Peyer's patch (tissue), 4 donors: ENCODE results near the gene OR2W3.

Source experiments
- POLR2A ChIP-seq, 2 donors: fragments of 450-650 bp; IDR thresholded peaks; one replicate each; pipeline ENCODE4 v1.5.1; 2017; ENCODE audit warnings: antibody characterized with exemption in 2 of 2, mild to moderate bottlenecking in 2 of 2, moderate library complexity in 2 of 2
- TF ChIP-seq, protein P1 (sequence below), 6 experiments: fragments of 450-650 bp in 4 of 6; fragments of 200-600 bp in 2 of 6; sonication (generic) in 1 of 6; IDR thresholded peaks; one replicate each; pipeline ENCODE4 v1.5.1; 2017 to 2019; ENCODE audit warnings: antibody characterized with exemption in 6 of 6, mild to moderate bottlenecking in 3 of 6, moderate library complexity in 1 of 6

DNA sequence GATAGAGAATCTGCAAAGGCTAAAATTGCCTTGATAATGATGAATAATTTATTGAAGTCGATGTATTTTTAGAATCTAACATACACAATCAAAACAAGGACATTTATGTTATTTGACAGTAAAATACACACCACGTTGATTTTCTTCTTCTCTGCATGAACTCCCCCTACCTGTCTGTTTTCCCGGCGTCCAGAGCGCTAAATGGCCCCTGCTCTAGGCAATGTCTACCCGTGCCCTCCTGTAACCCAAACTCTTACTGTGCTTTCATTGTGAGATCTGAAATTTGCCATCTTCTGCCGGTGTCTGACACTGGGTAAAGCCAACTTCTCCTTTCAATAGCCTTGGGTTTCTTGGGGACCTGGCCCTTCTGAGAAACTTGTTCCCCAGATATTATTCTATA, 47.0 kb upstream of the OR2W3 start:
- TF ChIP-seq, protein P1, sequence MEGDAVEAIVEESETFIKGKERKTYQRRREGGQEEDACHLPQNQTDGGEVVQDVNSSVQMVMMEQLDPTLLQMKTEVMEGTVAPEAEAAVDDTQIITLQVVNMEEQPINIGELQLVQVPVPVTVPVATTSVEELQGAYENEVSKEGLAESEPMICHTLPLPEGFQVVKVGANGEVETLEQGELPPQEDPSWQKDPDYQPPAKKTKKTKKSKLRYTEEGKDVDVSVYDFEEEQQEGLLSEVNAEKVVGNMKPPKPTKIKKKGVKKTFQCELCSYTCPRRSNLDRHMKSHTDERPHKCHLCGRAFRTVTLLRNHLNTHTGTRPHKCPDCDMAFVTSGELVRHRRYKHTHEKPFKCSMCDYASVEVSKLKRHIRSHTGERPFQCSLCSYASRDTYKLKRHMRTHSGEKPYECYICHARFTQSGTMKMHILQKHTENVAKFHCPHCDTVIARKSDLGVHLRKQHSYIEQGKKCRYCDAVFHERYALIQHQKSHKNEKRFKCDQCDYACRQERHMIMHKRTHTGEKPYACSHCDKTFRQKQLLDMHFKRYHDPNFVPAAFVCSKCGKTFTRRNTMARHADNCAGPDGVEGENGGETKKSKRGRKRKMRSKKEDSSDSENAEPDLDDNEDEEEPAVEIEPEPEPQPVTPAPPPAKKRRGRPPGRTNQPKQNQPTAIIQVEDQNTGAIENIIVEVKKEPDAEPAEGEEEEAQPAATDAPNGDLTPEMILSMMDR (IDR thresholded peaks at IDR 0.05) = no peak
- no peak for TF ChIP-seq POLR2A (IDR thresholded peaks at IDR 0.05)
